B cell (primary cell): ENCODE data around the gene PTGES2.

Source experiments
- EZH2 ChIP-seq: IDR thresholded peaks from 2 replicates; pipeline ENCODE4 v1.6.1; 2012; ENCODE audit warnings: borderline replicate concordance, low read depth, mild to moderate bottlenecking, moderate library complexity, low read length; ENCODE audit not compliant: insufficient read depth, poor library complexity, severe bottlenecking
- TF ChIP-seq, protein P1 (sequence below): fragments of 200-600 bp; IDR thresholded peaks from one replicate; pipeline ENCODE4 v1.8.0; 2022; ENCODE audit warnings: antibody characterized with exemption, mild to moderate bottlenecking

DNA sequence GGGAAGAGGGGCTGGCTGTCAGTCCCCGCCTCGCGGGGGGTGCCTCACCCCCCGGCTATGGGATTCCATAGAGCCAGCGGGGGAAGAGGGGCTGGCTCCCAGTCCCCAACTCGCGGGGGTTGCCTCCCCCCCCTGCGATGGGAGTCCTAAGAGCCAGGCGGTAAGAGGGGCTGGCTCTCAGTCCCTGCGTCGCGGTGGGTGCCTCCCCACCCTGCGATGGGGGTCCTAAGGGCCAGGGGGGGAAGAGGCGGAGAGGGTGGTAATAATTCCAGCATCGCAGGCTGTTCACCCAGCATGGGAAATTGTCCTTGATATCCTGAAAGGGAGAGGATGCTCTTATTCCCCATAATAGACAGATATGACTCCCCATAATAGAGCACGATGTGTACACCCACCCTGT, 12.1 kb upstream of the PTGES2 start:
- TF ChIP-seq, protein P1, sequence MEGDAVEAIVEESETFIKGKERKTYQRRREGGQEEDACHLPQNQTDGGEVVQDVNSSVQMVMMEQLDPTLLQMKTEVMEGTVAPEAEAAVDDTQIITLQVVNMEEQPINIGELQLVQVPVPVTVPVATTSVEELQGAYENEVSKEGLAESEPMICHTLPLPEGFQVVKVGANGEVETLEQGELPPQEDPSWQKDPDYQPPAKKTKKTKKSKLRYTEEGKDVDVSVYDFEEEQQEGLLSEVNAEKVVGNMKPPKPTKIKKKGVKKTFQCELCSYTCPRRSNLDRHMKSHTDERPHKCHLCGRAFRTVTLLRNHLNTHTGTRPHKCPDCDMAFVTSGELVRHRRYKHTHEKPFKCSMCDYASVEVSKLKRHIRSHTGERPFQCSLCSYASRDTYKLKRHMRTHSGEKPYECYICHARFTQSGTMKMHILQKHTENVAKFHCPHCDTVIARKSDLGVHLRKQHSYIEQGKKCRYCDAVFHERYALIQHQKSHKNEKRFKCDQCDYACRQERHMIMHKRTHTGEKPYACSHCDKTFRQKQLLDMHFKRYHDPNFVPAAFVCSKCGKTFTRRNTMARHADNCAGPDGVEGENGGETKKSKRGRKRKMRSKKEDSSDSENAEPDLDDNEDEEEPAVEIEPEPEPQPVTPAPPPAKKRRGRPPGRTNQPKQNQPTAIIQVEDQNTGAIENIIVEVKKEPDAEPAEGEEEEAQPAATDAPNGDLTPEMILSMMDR: no peak
- no peak for TF ChIP-seq EZH2
